Measurements from ENCODE around the gene LPP. TPM values are rescaled to one million over a fixed set of nuclear protein-coding genes. Genes with fewer than 3 reads are reported as not detected.

The LPP gene
- total RNA-seq, 3 donors from 2014 or later (not counting 1 experiment from before 2014, with no cell fraction given) = 137 to 163 (median 149) TPM

DNA sequence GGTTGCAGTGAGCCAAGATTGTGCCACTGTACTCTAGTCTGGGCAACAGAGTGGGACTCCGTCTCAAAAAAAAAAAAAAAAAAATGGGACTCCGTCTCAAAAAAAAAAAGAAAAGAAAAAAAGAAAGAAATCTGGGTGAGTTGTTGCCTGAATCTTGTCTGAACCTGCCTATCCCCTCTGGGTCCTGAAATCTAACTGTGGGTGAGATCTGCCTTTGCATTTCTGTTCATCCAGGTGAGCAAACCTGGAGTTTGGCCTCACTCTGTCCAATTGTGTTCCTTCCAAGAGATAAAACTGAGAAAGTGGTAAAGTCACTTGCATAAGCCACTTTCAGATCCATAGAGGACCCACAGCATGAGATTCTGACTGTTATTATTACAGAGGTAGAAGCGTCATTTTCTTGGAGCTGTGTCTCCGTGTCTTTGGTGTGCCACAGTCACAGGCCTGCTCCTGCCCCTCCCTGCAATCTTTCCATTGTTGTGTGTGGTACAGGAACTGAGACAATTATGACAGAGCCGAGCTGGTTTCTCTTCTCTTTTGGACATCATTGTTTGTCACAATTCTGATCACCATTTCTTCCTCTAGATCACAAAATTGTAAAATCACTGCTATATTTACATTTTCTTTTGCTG, 235.9 kb downstream of the LPP start:
- no peak overlapping the region for H3K4me3 ChIP-seq (ENCODE audit: low read length)
- H3K4me1 ChIP-seq (ENCODE audit: control insufficient read depth, insufficient read depth, low read length) = peaks cover 15% of the 10 kb centered on the region

DNA sequence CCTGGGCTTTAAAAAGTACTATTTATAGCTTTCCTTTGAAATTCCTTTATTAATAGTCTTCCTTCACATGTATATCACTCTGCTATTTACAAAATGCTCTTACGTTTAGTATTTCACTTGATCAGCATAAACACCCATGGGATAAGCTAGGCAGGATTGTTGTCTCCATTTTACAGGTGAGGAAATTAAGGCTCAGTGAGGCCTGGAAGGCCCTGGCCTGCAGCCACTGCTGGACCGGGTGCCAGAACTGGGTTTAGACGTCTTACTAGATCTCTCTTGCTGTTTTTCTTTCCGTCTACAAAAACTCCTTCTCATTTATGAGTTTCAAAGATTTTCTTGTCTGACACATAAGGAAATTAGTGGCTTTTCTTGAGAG, 236.4 kb downstream of the LPP start:
- H3K27ac Mint-ChIP-seq = peak overlapping the region; percentile 63 to 64
- DNase-seq = no peak
- H3K4me1 Mint-ChIP-seq = peaks cover 31 to 44% of the 10 kb centered on the region in 2 donors
- no peaks in the 10 kb centered on the region for H3K9me3 Mint-ChIP-seq
- no peaks in the 10 kb centered on the region for H3K36me3 Mint-ChIP-seq
- 74% methylated on average over 4 of the region's 4 CpGs for WGBS (ENCODE audit: insufficient coverage)
- H3K27me3 ChIP-seq (ENCODE audit: control insufficient read depth, insufficient read depth, low read length) = no peaks in the 10 kb centered on the region
- intact Hi-C loops (cut with micrococcal nuclease) = no loop called here
- no peaks in the 10 kb centered on the region for H3K9me3 ChIP-seq (ENCODE audit: control insufficient read depth, insufficient read depth, low read length)
- H3K27ac ChIP-seq (ENCODE audit: low read length) = peak overlapping the region; percentile 78
- no peaks in the 10 kb centered on the region for H3K27me3 Mint-ChIP-seq (ENCODE audit: low read depth in 2 of 2)
- H3K4me3 Mint-ChIP-seq = no peak overlapping the region
- TF ChIP-seq, protein P1, sequence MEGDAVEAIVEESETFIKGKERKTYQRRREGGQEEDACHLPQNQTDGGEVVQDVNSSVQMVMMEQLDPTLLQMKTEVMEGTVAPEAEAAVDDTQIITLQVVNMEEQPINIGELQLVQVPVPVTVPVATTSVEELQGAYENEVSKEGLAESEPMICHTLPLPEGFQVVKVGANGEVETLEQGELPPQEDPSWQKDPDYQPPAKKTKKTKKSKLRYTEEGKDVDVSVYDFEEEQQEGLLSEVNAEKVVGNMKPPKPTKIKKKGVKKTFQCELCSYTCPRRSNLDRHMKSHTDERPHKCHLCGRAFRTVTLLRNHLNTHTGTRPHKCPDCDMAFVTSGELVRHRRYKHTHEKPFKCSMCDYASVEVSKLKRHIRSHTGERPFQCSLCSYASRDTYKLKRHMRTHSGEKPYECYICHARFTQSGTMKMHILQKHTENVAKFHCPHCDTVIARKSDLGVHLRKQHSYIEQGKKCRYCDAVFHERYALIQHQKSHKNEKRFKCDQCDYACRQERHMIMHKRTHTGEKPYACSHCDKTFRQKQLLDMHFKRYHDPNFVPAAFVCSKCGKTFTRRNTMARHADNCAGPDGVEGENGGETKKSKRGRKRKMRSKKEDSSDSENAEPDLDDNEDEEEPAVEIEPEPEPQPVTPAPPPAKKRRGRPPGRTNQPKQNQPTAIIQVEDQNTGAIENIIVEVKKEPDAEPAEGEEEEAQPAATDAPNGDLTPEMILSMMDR (IDR thresholded peaks at IDR 0.05) = no peak
- H3K36me3 ChIP-seq (ENCODE audit: control insufficient read depth, insufficient read depth, low read length) = no peaks in the 10 kb centered on the region
- H3K4me3 ChIP-seq (ENCODE audit: low read length) = no peak overlapping the region
- H3K4me1 ChIP-seq (ENCODE audit: control insufficient read depth, insufficient read depth, low read length) = peaks cover 15% of the 10 kb centered on the region
- ATAC-seq = no peak

More for the DNA sequence above, 235.9 kb downstream of the LPP start:
- intact Hi-C loops (cut with micrococcal nuclease) = no loop called here
- Histone ChIP-seq H3K27ac (ENCODE audit: low read length) (peak overlapping the region; percentile 78), H3K27me3 (ENCODE audit: control insufficient read depth, insufficient read depth, low read length) (no peaks in the 10 kb centered on the region), H3K36me3 (ENCODE audit: control insufficient read depth, insufficient read depth, low read length) (no peaks in the 10 kb centered on the region), H3K9me3 (ENCODE audit: control insufficient read depth, insufficient read depth, low read length) (no peaks in the 10 kb centered on the region)
- no peaks in the 10 kb centered on the region for H3K27me3 Mint-ChIP-seq (ENCODE audit: low read depth in 2 of 2)
- H3K9me3 Mint-ChIP-seq = no peaks in the 10 kb centered on the region
- whole genome bisulfite sequencing (ENCODE audit: insufficient coverage) = 55% methylated on average over 5 of the region's 5 CpGs
- peak overlapping the region; percentile 63 to 64 for H3K27ac Mint-ChIP-seq
- TF ChIP-seq, protein P1 (IDR thresholded peaks at IDR 0.05) = no peak
- H3K4me3 Mint-ChIP-seq = no peak overlapping the region
- H3K4me1 Mint-ChIP-seq = peaks cover 36 to 49% of the 10 kb centered on the region in 2 donors
- DNase-seq = peak in 1 of 2 donors; percentile 35
- H3K36me3 Mint-ChIP-seq = no peaks in the 10 kb centered on the region
- ATAC-seq = peak in 2 of 3 donors; percentile 62 to 84

DNA sequence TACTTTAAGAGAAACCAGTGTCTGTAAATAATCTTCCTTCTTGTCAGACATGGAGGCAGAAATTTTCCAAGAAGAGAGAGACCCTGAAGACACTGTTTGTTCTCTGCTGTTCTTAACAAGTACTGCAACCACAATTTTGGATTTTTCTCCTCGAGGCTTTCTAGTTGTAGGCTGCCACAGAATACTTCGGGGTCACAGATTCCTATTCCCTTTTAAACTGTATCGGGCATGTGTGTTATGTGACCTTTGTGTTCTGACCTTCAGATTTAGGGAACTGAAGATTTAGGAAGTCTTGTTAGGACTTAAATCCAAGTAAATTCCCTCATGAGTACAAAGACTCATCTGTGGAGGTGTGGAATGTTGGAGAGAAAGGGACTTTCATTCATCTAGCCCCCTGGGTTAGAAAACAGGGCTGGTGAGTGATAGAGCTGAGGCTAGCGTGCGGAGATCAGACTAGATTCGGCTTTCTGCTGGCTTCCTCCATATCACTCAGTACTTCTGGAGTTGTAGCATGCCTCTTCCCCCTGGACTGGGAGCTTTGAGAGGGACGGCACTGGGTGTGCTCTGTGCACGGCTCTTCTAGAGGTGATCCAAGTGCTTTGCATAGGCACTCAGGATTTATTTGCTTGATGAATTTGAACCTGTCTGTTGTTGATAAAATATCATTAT, 237.0 kb downstream of the LPP start:
- Histone ChIP-seq H3K4me3 (ENCODE audit: low read length) (no peak overlapping the region), H3K4me1 (ENCODE audit: control insufficient read depth, insufficient read depth, low read length) (peaks cover 15% of the 10 kb centered on the region), H3K27me3 (ENCODE audit: control insufficient read depth, insufficient read depth, low read length) (no peaks in the 10 kb centered on the region), H3K9me3 (ENCODE audit: control insufficient read depth, insufficient read depth, low read length) (no peaks in the 10 kb centered on the region), H3K36me3 (ENCODE audit: control insufficient read depth, insufficient read depth, low read length) (no peaks in the 10 kb centered on the region), H3K27ac (ENCODE audit: low read length) (peak overlapping the region; percentile 78)
- intact Hi-C loops (cut with micrococcal nuclease) = no loop called here
- Mint-ChIP-seq H3K9me3 (no peaks in the 10 kb centered on the region), H3K4me3 (no peak overlapping the region), H3K4me1 (peaks cover 29 to 38% of the 10 kb centered on the region in 2 donors), H3K36me3 (no peaks in the 10 kb centered on the region), H3K27me3 (ENCODE audit: low read depth in 2 of 2) (no peaks in the 10 kb centered on the region), H3K27ac (peak overlapping the region; percentile 63 to 64)
- 80% methylated on average over 8 of the region's 8 CpGs for WGBS (ENCODE audit: insufficient coverage)
- TF ChIP-seq, protein P1 (IDR thresholded peaks at IDR 0.05) = no peak
- DNase-seq (no peak), ATAC-seq (no peak)
